CD4-positive, alpha-beta T cell (primary cell): ENCODE results near the gene XRCC5. TPM values are rescaled to one million over a fixed set of nuclear protein-coding genes. Genes with fewer than 3 reads are reported as not detected.

Experiments used
- ATAC-seq: fragments of 200-7000 bp; cut with Tn5 transposase; one replicate; pipeline ENCODE4 v1.10.0; 2022; ENCODE audit warnings: mild to moderate bottlenecking; ENCODE audit not compliant: poor library complexity
- CTCF ChIA-PET: fragments of 350-600 bp; sonication (Branson Sonifier 250); formaldehyde crosslinking; loops from one replicate; lab custom pipeline; 2021; ENCODE audit warnings: antibody characterized with exemption, inconsistent platforms; lab: Charles Lee
- POLR2A ChIA-PET: fragments of 350-600 bp; sonication (Branson Sonifier 250); formaldehyde crosslinking; loops from one replicate; lab custom pipeline; 2021; ENCODE audit warnings: antibody characterized with exemption, inconsistent platforms; lab: Charles Lee
- DNase-seq, 14 experiments: peaks; one replicate each; pipeline ENCODE4 v3.0.0-alpha.2; 2013 to 2020; ENCODE audit warnings: mixed read lengths in 2 of 14
- H3K27ac ChIP-seq, 2 donors: one replicate each; pipeline versions ENCODE4 v1.5.1 to v1.7.0; 2013; ENCODE audit warnings: low read length in 2 of 2, low read depth in 1 of 2, mild to moderate bottlenecking in 1 of 2
- H3K27me3 ChIP-seq, 2 experiments: 1 replicate in 1 of 2; 2 replicates in 1 of 2; pipeline versions ENCODE4 v1.6.1 to v1.7.0; 2013; ENCODE audit warnings: low read length in 2 of 2, control low read depth in 1 of 2, mild to moderate bottlenecking in 1 of 2, moderate library complexity in 1 of 2; ENCODE audit not compliant: insufficient read depth in 2 of 2, control insufficient read depth in 1 of 2
- H3K36me3 ChIP-seq: one replicate; pipeline ENCODE4 v1.6.1; 2013; ENCODE audit warnings: low read length, control low read depth; ENCODE audit not compliant: insufficient read depth
- H3K4me1 ChIP-seq: one replicate; pipeline ENCODE4 v1.6.1; 2013; ENCODE audit warnings: low read length, control low read depth; ENCODE audit not compliant: insufficient read depth
- H3K4me3 ChIP-seq: one replicate; pipeline ENCODE4 v1.5.1; 2013; ENCODE audit warnings: mild to moderate bottlenecking, low read length, moderate library complexity
- H3K9me3 ChIP-seq, 2 experiments: 1 replicate in 1 of 2; 2 replicates in 1 of 2; pipeline versions ENCODE4 v1.6.1 to v1.7.0; 2013; ENCODE audit warnings: low read length in 2 of 2, mild to moderate bottlenecking in 2 of 2, control low read depth in 1 of 2, moderate library complexity in 1 of 2; ENCODE audit not compliant: control insufficient read depth in 1 of 2, insufficient read depth in 1 of 2
- H3K27ac Mint-ChIP-seq: one replicate; pipeline ENCODE4 v1.8.0; 2020; ENCODE audit warnings: mixed read lengths
- H3K27me3 Mint-ChIP-seq: one replicate; pipeline ENCODE4 v1.8.0; 2021; ENCODE audit warnings: mixed read lengths
- H3K36me3 Mint-ChIP-seq: one replicate; pipeline ENCODE4 v1.8.0; 2021; ENCODE audit warnings: low read depth, mixed read lengths
- H3K4me1 Mint-ChIP-seq: one replicate; pipeline ENCODE4 v1.8.0; 2021; ENCODE audit warnings: low read depth, mixed read lengths
- H3K4me3 Mint-ChIP-seq: one replicate; pipeline ENCODE4 v1.8.0; 2020; ENCODE audit warnings: mild to moderate bottlenecking, mixed read lengths
- H3K9me3 Mint-ChIP-seq: one replicate; pipeline ENCODE4 v1.8.0; 2020; ENCODE audit warnings: mixed read lengths
- CTCF ChIP-seq: fragments of 200-600 bp; IDR thresholded peaks from one replicate; pipeline ENCODE4 v1.8.0; 2022; ENCODE audit warnings: antibody characterized with exemption, mild to moderate bottlenecking
- intact Hi-C, 2 experiments: fragments of 100-400 bp; cut with DNase I in 1 of 2; cut with micrococcal nuclease in 1 of 2; formaldehyde crosslinking; loops; one replicate each; pipeline versions ENCODE4 v1.15.1 to v1.9.0; 2023 to 2025; cut with DNase I, micrococcal nuclease
- total RNA-seq, 174 experiments: library from RNA in 2 of 174; stranded (reverse) in 2 of 174; gene quantifications; one replicate each; pipeline ENCODE4 v1.2.3 and lab custom pipeline; 2021 to 2026

XRCC5 gene
- total RNA-seq, 2 experiments from 2014 or later, result 126 to 129 TPM

GRCh38 chr2:216219861-216220260 lies 110.7 kb downstream of the XRCC5 start:
- no peak overlapping the region for H3K27ac ChIP-seq
- Mint-ChIP-seq H3K4me3 (no peak overlapping the region), H3K9me3 (no peaks in the 10 kb centered on the region), H3K36me3 (peaks cover 5% of the 10 kb centered on the region), H3K27me3 (no peaks in the 10 kb centered on the region), H3K4me1 (peaks cover 32% of the 10 kb centered on the region), H3K27ac (no peak overlapping the region)
- intact Hi-C loops, result no loop called here
- CTCF ChIA-PET, result no interaction called here
- POLR2A ChIA-PET, result no interaction called here
- DNase-seq, result no peak
- no peak for ATAC-seq
- no peaks in the 10 kb centered on the region for H3K9me3 ChIP-seq
- H3K4me1 ChIP-seq, result peaks cover 18% of the 10 kb centered on the region
- no peak overlapping the region for H3K4me3 ChIP-seq
- H3K36me3 ChIP-seq, result no peaks in the 10 kb centered on the region
- H3K27me3 ChIP-seq, result no peaks in the 10 kb centered on the region
- TF ChIP-seq CTCF, result no peak

GRCh38 chr2:216220976-216221375 lies 111.8 kb downstream of the XRCC5 start:
- ChIA-PET POLR2A (interaction anchor here (0.6 kb wide), 1 partner anchor 281 kb away, joined by 3 read pairs; no protein-coding TSS in a partner anchor), CTCF (no interaction called here)
- intact Hi-C loops, result no loop called here
- H3K27ac ChIP-seq, result no peak overlapping the region
- Mint-ChIP-seq H3K27ac (no peak overlapping the region), H3K4me1 (peaks cover 32% of the 10 kb centered on the region), H3K9me3 (no peaks in the 10 kb centered on the region), H3K27me3 (no peaks in the 10 kb centered on the region), H3K4me3 (no peak overlapping the region), H3K36me3 (peaks cover 5% of the 10 kb centered on the region)
- no peak overlapping the region for H3K4me3 ChIP-seq
- ATAC-seq, result no peak
- no peak for TF ChIP-seq CTCF
- no peaks in the 10 kb centered on the region for H3K9me3 ChIP-seq
- no peaks in the 10 kb centered on the region for H3K36me3 ChIP-seq
- no peaks in the 10 kb centered on the region for H3K27me3 ChIP-seq
- no peak for DNase-seq
- H3K4me1 ChIP-seq, result peaks cover 18% of the 10 kb centered on the region

GRCh38 chr2:216221811-216222210 lies 112.7 kb downstream of the XRCC5 start:
- TF ChIP-seq CTCF, result no peak

More at GRCh38 chr2:216221811-216222210, 112.7 kb downstream of the XRCC5 start:
- POLR2A ChIA-PET, result interaction anchor here (0.6 kb wide), 1 partner anchor 280 kb away, joined by 3 read pairs; no protein-coding TSS in a partner anchor
- H3K27ac ChIP-seq, result no peak overlapping the region
- CTCF ChIA-PET, result interaction anchor here (1.4 kb wide), 1 partner anchor 183 kb away, joined by 4 read pairs; no protein-coding TSS in a partner anchor
- no peaks in the 10 kb centered on the region for H3K27me3 ChIP-seq
- Mint-ChIP-seq H3K4me3 (no peak overlapping the region), H3K27me3 (no peaks in the 10 kb centered on the region), H3K9me3 (no peaks in the 10 kb centered on the region), H3K36me3 (peaks cover 5% of the 10 kb centered on the region), H3K27ac (no peak overlapping the region), H3K4me1 (peaks cover 28% of the 10 kb centered on the region)
- DNase-seq (no peak), ATAC-seq (no peak)
- no peaks in the 10 kb centered on the region for H3K9me3 ChIP-seq
- H3K36me3 ChIP-seq, result no peaks in the 10 kb centered on the region
- intact Hi-C loops, result loop anchor here (2.0 kb wide), 1 partner anchor 183 kb away; no protein-coding TSS in a partner anchor
- H3K4me1 ChIP-seq, result peaks cover 18% of the 10 kb centered on the region
- no peak overlapping the region for H3K4me3 ChIP-seq
